Parietal lobe (tissue), 1 donor: Measurements from ENCODE around the gene KRT72. TPM values are rescaled to one million over a fixed set of nuclear protein-coding genes. Genes with fewer than 3 reads are reported as not detected.

Experiments used
- total RNA-seq: library from RNA; depleted of rRNA; stranded (reverse); fragments of >200 nt; gene quantifications from one replicate; pipeline ENCODE4 v1.2.3, GENCODE V29; 2014

The KRT72 gene
- total RNA-seq, result not detected

DNA sequence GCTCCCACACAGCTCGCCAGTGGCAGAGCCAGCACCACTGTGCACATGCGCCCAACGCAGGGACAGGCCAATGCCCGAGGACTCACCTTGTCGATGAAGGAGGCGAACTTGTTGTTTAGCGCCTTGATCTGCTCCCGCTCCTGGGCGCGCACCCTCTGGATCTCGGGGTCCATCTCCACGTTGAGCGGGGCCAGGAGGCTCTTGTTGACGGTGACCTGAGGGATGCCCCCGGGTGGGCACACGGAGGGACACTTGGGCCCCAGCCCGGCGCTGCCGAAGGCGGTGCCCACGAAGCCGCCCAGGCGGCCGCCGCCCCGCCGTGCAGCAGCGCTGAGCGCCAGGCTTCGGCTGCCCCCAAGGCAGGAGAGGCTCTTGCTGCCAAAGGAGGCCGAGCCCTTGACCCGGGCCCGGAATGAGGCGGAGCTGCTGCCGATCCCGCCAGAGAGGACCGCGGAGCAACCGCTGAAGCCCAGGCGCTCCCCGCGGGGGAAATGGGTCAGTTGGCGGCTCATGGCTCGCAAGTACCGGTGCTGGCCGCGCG, at the start of gene KRT72:
Gene KRT72, minus strand, starts transcription at position 523 of the 541 bp plus-strand sequence. Its CDS starts 11 bp downstream, at position 512.

GRCh38 chr12:52618216-52618615, 17.0 kb upstream of the KRT72 start, which contains the start of gene KRT73:
Gene KRT73 (minus strand): TSS chr12:52618559. CDS start chr12:52618524, 35 bp downstream.

DNA sequence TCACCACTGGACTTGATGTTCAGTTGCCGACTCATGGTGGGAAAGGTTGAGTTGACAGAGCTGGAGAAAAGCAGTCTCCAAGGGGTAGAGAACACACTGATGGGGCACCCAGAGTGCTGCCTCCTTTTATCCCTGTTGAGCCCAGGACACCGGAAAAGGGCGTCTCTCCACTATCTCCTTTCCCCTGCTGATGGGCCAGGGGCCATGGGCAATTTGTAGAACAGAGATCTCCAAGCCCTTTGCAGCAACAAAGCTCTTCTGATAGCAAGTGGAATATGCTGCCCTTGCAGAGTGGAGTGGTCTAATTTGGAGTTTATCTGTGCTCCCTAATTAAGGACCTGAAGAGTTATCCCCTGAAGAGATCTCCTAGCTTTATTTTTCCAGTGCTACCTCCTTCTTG, 27.5 kb downstream of the KRT72 start, which contains the start of gene KRT74:
Gene KRT74, minus strand, starts transcription at position 101 of the 400 bp plus-strand sequence. Its CDS starts 66 bp downstream, at position 35.

DNA sequence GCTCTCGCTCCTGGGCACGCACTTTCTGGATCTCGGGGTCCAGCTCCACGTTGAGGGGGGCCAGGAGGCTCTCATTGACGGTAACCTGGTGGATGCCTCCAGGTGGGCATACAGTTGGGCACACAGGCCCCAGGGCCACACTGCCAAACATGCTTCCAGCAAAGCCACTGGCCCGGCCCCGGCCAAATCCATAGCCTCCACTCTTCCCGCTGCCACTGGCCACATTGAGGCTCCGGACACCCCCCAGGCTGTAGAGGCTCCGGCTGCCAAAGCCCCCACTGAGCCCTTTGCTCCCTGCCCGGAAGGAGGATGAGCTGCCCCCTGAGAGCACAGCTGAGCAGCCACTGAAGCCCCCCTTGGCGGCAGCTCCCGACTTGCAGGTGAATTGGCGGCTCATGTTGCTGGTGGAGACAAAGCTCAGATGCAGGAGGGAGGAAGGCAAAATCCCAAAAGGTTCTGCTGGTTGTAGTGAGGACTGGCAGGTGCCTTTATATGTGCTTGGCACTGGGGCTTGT, 48.5 kb downstream of the KRT72 start, which contains the start of gene KRT71:
Gene KRT71, minus strand, starts transcription at position 465 of the 515 bp plus-strand sequence. Its CDS starts 68 bp downstream, at position 397.

Other genes starting within 250 kb of the KRT72 start
- gene KRT85, start 234.0 kb downstream of the KRT72 start, total RNA-seq, result not detected
- not detected for gene KRT84, start 215.8 kb downstream of the KRT72 start, total RNA-seq
- not detected for gene KRT82, start 195.1 kb downstream of the KRT72 start, total RNA-seq
- not detected for gene KRT75, start 167.1 kb downstream of the KRT72 start, total RNA-seq
- gene KRT6B, start 149.3 kb downstream of the KRT72 start, total RNA-seq, result not detected
- gene KRT6C, start 127.7 kb downstream of the KRT72 start, total RNA-seq, result not detected
- not detected for gene KRT6A, start 108.2 kb downstream of the KRT72 start, total RNA-seq
- not detected for gene KRT5, start 81.1 kb downstream of the KRT72 start, total RNA-seq
- not detected for gene KRT71, start 48.3 kb downstream of the KRT72 start, total RNA-seq
- gene KRT74, start 27.6 kb downstream of the KRT72 start, total RNA-seq, result not detected
- gene KRT73, start 17.1 kb upstream of the KRT72 start, total RNA-seq, result not detected
- not detected for gene KRT2, start 50.7 kb upstream of the KRT72 start, total RNA-seq
- gene KRT1, start 78.9 kb upstream of the KRT72 start, total RNA-seq, result 0.31 TPM
- not detected for gene KRT77, start 102.1 kb upstream of the KRT72 start, total RNA-seq
- not detected for gene KRT76, start 175.9 kb upstream of the KRT72 start, total RNA-seq
- not detected for gene KRT3, start 194.7 kb upstream of the KRT72 start, total RNA-seq
- not detected for gene KRT4, start 212.7 kb upstream of the KRT72 start, total RNA-seq
- gene KRT79, start 232.8 kb upstream of the KRT72 start, total RNA-seq, result not detected
- not detected for gene KRT78, start 247.5 kb upstream of the KRT72 start, total RNA-seq